IMR-90 (cell line): ENCODE data around the gene TIMP1. TPM values are rescaled to one million over a fixed set of nuclear protein-coding genes. Genes with fewer than 3 reads are reported as not detected.
A peak's percentile ranks its signal among the peaks of the same experiment; 100 is the strongest.

ENCODE experiments used
- ATAC-seq: fragments of 200-7000 bp; cut with Tn5 transposase; 2 replicates; pipeline ENCODE4 v1.9.1; 2020; ENCODE audit warnings: low read depth, mild to moderate bottlenecking, moderate library complexity
- BruUV-seq: library from RNA; stranded (reverse); fragments of 400-500 nt; replicated peaks from 2 replicates; lab custom pipeline; 2021; lab: Mats Ljungman, UMichigan
- CTCF ChIA-PET: fragments of 300-600 bp; formaldehyde crosslinking; extraction: SDS; loops from one replicate; lab custom pipeline; 2021; ENCODE audit warnings: antibody characterized with exemption; lab: Yijun Ruan, JAX
- POLR2A ChIA-PET: fragments of 300-600 bp; sonication (Branson Sonifier 250); formaldehyde crosslinking; loops from one replicate; lab custom pipeline; 2022; ENCODE audit warnings: antibody characterized with exemption; ENCODE audit not compliant: unreplicated experiment; lab: Charles Lee
- DNase-seq: peaks from one replicate; pipeline ENCODE4 v3.0.0; 2013
- H2AFZ ChIP-seq: replicated peaks from 2 replicates; pipeline ENCODE3; 2013; ENCODE audit warnings: low read length, mild to moderate bottlenecking; ENCODE audit not compliant: poor library complexity
- H2AK5ac ChIP-seq: 2 replicates; pipeline ENCODE4 v1.6.1; 2013; ENCODE audit warnings: low read depth, low read length, inconsistent platforms
- H2AK9ac ChIP-seq: replicated peaks from 2 replicates; pipeline ENCODE3; 2013; ENCODE audit warnings: mild to moderate bottlenecking, low read depth, low read length, moderate library complexity; ENCODE audit not compliant: poor library complexity
- H2BK120ac ChIP-seq: 2 replicates; pipeline ENCODE4 v1.6.1; 2013; ENCODE audit warnings: low read depth, low read length, inconsistent platforms
- H2BK15ac ChIP-seq: 3 replicates; pipeline ENCODE4 v1.6.1; 2013; ENCODE audit warnings: low read depth, low read length, inconsistent platforms
- H2BK20ac ChIP-seq: 2 replicates; pipeline ENCODE4 v1.6.1; 2013; ENCODE audit warnings: low read depth, mild to moderate bottlenecking, inconsistent platforms, low read length, moderate library complexity
- H2BK5ac ChIP-seq: 2 replicates; pipeline ENCODE4 v1.6.1; 2013; ENCODE audit warnings: mild to moderate bottlenecking, low read depth, low read length, inconsistent platforms; ENCODE audit not compliant: poor library complexity, severe bottlenecking
- H3K14ac ChIP-seq: replicated peaks from 2 replicates; pipeline ENCODE4 v1.6.1; 2013; ENCODE audit warnings: low read depth, low read length, inconsistent platforms
- H3K18ac ChIP-seq: 2 replicates; pipeline ENCODE4 v1.6.1; 2013; ENCODE audit warnings: low read depth, low read length, control low read depth
- H3K23ac ChIP-seq: 2 replicates; pipeline ENCODE4 v1.6.1; 2013; ENCODE audit warnings: low read depth, low read length, inconsistent platforms
- H3K27ac ChIP-seq: 2 replicates; pipeline ENCODE4 v1.5.1; 2013; ENCODE audit warnings: mild to moderate bottlenecking, control low read depth, low read length; ENCODE audit not compliant: insufficient read depth
- H3K27me3 ChIP-seq: 2 replicates; pipeline ENCODE4 v1.6.1; 2013; ENCODE audit warnings: low read length; ENCODE audit not compliant: control insufficient read depth, insufficient read depth
- H3K36me3 ChIP-seq: 2 replicates; pipeline ENCODE4 v1.6.1; 2013; ENCODE audit warnings: low read length, mixed read lengths; ENCODE audit not compliant: control insufficient read depth, insufficient read depth
- H3K4ac ChIP-seq: 2 replicates; pipeline ENCODE4 v1.6.1; 2013; ENCODE audit warnings: low read depth, low read length, inconsistent platforms
- H3K4me1 ChIP-seq: 2 replicates; pipeline ENCODE4 v1.6.1; 2013; ENCODE audit warnings: low read length, mixed read lengths; ENCODE audit not compliant: control insufficient read depth, insufficient read depth
- H3K4me2 ChIP-seq: 2 replicates; pipeline ENCODE4 v1.6.1; 2013; ENCODE audit warnings: low read depth, mild to moderate bottlenecking, control low read depth, low read length, moderate library complexity
- H3K4me3 ChIP-seq: 2 replicates; pipeline ENCODE4 v1.5.1; 2013; ENCODE audit warnings: low read depth, mild to moderate bottlenecking, control low read depth, low read length, moderate library complexity; ENCODE audit not compliant: insufficient read depth
- H3K56ac ChIP-seq: 2 replicates; pipeline ENCODE4 v1.6.1; 2013; ENCODE audit warnings: low read length, inconsistent platforms; ENCODE audit not compliant: insufficient read depth; ENCODE audit errors: extremely low read depth
- H3K79me1 ChIP-seq, 2 experiments: 2 replicates each; pipeline ENCODE4 v1.6.1; 2013; ENCODE audit warnings: low read length in 2 of 2, inconsistent platforms in 1 of 2, low read depth in 1 of 2
- H3K9ac ChIP-seq: 2 replicates; pipeline ENCODE4 v1.6.1; 2013; ENCODE audit warnings: low read depth, low read length, control low read depth
- H3K9me1 ChIP-seq: 2 replicates; pipeline ENCODE4 v1.6.1; 2013; ENCODE audit warnings: low read length, inconsistent platforms; ENCODE audit not compliant: insufficient read depth
- H3K9me3 ChIP-seq: 2 replicates; pipeline ENCODE4 v1.6.1; 2013; ENCODE audit warnings: low read length; ENCODE audit not compliant: control insufficient read depth, insufficient read depth
- H4K20me1 ChIP-seq: 2 replicates; pipeline ENCODE4 v1.6.1; 2013; ENCODE audit warnings: low read length, inconsistent platforms; ENCODE audit not compliant: insufficient read depth
- H4K5ac ChIP-seq: 2 replicates; pipeline ENCODE4 v1.6.1; 2013; ENCODE audit warnings: mild to moderate bottlenecking, low read depth, low read length, control low read depth
- H4K8ac ChIP-seq, 2 experiments: 2 replicates each; pipeline ENCODE4 v1.6.1; 2013; ENCODE audit warnings: low read depth in 2 of 2, low read length in 2 of 2, control low read depth in 1 of 2, inconsistent platforms in 1 of 2
- H4K91ac ChIP-seq: 2 replicates; pipeline ENCODE4 v1.6.1; 2013; ENCODE audit warnings: low read depth, low read length, inconsistent platforms; ENCODE audit not compliant: insufficient read depth
- BHLHE40 ChIP-seq: fragments of 150-350 bp; IDR thresholded peaks from 2 replicates; pipeline ENCODE4 v1.6.1; 2016; ENCODE audit warnings: mild to moderate bottlenecking, low read depth, low read length
- RCOR1 ChIP-seq: IDR thresholded peaks from 2 replicates; pipeline ENCODE4 v1.6.1; 2012; ENCODE audit warnings: mild to moderate bottlenecking, low read length, improper control_type of control experiment; ENCODE audit not compliant: insufficient replicate concordance
- WGBS, 2 experiments: methylation state at CpG; one replicate each; pipeline versions ENCODE4 v1.1.5 to v1.1.7; 2013; ENCODE audit warnings: missing lambda C conversion rate in 2 of 2; ENCODE audit not compliant: insufficient read length in 1 of 2; ENCODE audit errors: extremely low coverage in 2 of 2; 5-methylcytosine and 5-hydroxymethylcytosine counted together
- dilution Hi-C: fragments of 300-500 bp; cut with HindIII; formaldehyde crosslinking; loops from one replicate; pipeline ENCODE4 v1.14.3; 2018; ENCODE audit warnings: low sequenced_read_pairs; ENCODE audit not compliant: unreplicated experiment
- in situ Hi-C: fragments of 300-500 bp; cut with MboI; formaldehyde crosslinking; loops from 3 replicates; pipeline ENCODE4 v1.14.3; 2019; ENCODE audit warnings: low sequenced_read_pairs, inconsistent platforms, mixed read lengths
- intact Hi-C: fragments of 100-400 bp; cut with micrococcal nuclease; formaldehyde crosslinking; loops from 2 replicates; pipeline ENCODE4 v1.10.0; 2022
- polyA plus RNA-seq, 3 experiments: library from polyadenylated mRNA; depleted of rRNA; stranded (reverse); fragments of >200 nt; gene quantifications; 2 replicates each; pipeline ENCODE4 v1.2.3, GENCODE V29; 2012; ENCODE audit warnings: low replicate concordance in 1 of 3
- total RNA-seq: library from RNA; depleted of rRNA; stranded (reverse); fragments of >200 nt; gene quantifications from 2 replicates; pipeline ENCODE4 v1.2.3, GENCODE V29; 2012

Gene TIMP1
- total and polyA plus RNA-seq, 2 of the 4 experiments (the other 2 are of a cell fraction) = 512 to 3,078 TPM

DNA sequence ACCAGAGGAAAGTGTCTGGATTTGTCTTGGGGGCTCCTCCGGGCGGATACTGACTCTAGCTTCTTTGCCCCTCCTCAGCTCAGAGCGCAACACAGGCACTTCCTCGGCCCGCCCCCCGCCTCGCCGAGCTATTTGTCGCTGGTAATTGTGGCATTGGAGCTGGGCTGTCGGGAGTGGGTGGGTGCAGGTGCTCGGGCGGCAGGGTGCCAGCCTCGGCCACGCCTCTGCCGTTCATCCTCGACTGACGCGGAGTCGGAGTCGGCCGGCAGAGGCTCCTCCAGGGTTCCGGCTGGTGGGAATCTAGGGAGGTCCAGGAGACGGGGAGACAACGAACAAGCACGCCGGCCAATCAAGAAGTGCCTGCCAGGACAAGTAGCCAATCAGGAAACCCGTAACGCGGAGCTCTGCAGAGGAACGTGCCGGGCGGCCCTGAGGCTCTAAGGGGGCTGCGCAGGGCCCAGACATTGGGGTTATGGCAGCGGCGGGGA is 41.3 kb downstream of the TIMP1 start:
- no peak overlapping the region for H4K5ac ChIP-seq
- H3K9me1 ChIP-seq = no peaks in the 10 kb centered on the region
- TF ChIP-seq RCOR1 (no peak), BHLHE40 (peak; percentile 84)
- H3K23ac ChIP-seq = no peak overlapping the region
- DNase-seq (peak; percentile 76), ATAC-seq (peak; percentile 89)
- no peaks in the 10 kb centered on the region for H3K79me1 ChIP-seq
- H2BK15ac ChIP-seq = no peak overlapping the region
- no peak overlapping the region for H3K18ac ChIP-seq
- no peaks in the 10 kb centered on the region for H3K36me3 ChIP-seq
- H3K4me3 ChIP-seq = peak overlapping the region; percentile 48
- H2BK5ac ChIP-seq = no peak overlapping the region
- no peak overlapping the region for H3K9ac ChIP-seq
- H2BK120ac ChIP-seq = no peak overlapping the region
- H4K8ac ChIP-seq = no peak overlapping the region; a peak in 1 of 4 replicates
- no peak overlapping the region; the same call in 1 of the 2 replicates for H3K4ac ChIP-seq
- H3K9me3 ChIP-seq = no peaks in the 10 kb centered on the region
- H2BK20ac ChIP-seq = no peak overlapping the region
- peak overlapping the region; percentile 90 for H2AFZ ChIP-seq
- H3K27me3 ChIP-seq = peaks cover 2% of the 10 kb centered on the region; the same call in 1 of the 2 replicates
- H2AK9ac ChIP-seq = no peak overlapping the region
- intact Hi-C loops (no loop called here), in situ Hi-C loops (no loop called here), dilution Hi-C loops (no loop called here)
- H4K20me1 ChIP-seq = no peaks in the 10 kb centered on the region; the same call in 1 of the 2 replicates
- WGBS, 2 experiments = 35% methylated on average over 21 of the region's 35 CpGs; no CpG with 5 or more reads in 1 of the 2 experiments
- H2AK5ac ChIP-seq = no peak overlapping the region
- ChIA-PET CTCF (interaction anchor here (0.9 kb wide), 1 partner anchor 20 kb away, joined by 3 read pairs; no protein-coding TSS in a partner anchor), POLR2A (no interaction called here)
- peak overlapping the region; percentile 83 for H3K4me2 ChIP-seq
- no peak overlapping the region for H3K27ac ChIP-seq
- no peak overlapping the region for H3K56ac ChIP-seq
- no TSS peak for BruUV-seq
- no peaks in the 10 kb centered on the region for H3K4me1 ChIP-seq
- no peak overlapping the region for H4K91ac ChIP-seq
- H3K14ac ChIP-seq = no peak overlapping the region
